ENCODE results near the gene SUGCT.
A peak's percentile ranks its signal among the peaks of the same experiment; 100 is the strongest.

SUGCT gene

GRCh38 chr7:40885503-40885902, 750.7 kb downstream of the SUGCT start:
- DNase-seq (ENCODE audit: low read depth), result peak; percentile 71
- TF ChIP-seq, protein P1, sequence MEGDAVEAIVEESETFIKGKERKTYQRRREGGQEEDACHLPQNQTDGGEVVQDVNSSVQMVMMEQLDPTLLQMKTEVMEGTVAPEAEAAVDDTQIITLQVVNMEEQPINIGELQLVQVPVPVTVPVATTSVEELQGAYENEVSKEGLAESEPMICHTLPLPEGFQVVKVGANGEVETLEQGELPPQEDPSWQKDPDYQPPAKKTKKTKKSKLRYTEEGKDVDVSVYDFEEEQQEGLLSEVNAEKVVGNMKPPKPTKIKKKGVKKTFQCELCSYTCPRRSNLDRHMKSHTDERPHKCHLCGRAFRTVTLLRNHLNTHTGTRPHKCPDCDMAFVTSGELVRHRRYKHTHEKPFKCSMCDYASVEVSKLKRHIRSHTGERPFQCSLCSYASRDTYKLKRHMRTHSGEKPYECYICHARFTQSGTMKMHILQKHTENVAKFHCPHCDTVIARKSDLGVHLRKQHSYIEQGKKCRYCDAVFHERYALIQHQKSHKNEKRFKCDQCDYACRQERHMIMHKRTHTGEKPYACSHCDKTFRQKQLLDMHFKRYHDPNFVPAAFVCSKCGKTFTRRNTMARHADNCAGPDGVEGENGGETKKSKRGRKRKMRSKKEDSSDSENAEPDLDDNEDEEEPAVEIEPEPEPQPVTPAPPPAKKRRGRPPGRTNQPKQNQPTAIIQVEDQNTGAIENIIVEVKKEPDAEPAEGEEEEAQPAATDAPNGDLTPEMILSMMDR (conservative IDR thresholded peaks at IDR 0.05; ENCODE audit: low read depth, low read length), result no peak
- no peak overlapping the region for H3K4me3 ChIP-seq (ENCODE audit: low read depth, low read length)

- peak; percentile 65 for DNase-seq (ENCODE audit: low read depth)
- TF ChIP-seq, protein P1 (conservative IDR thresholded peaks at IDR 0.05; ENCODE audit: low read depth, low read length), result no peak
- no peak overlapping the region for H3K4me3 ChIP-seq (ENCODE audit: low read depth, low read length)
Observed at GRCh38 chr7:40887099-40887498, 752.3 kb downstream of the SUGCT start.

GRCh38 chr7:40888499-40888898, 753.7 kb downstream of the SUGCT start:
- TF ChIP-seq, protein P1 (conservative IDR thresholded peaks at IDR 0.05; ENCODE audit: low read depth, low read length), result no peak
- no peak for DNase-seq (ENCODE audit: low read depth)
- H3K4me3 ChIP-seq (ENCODE audit: low read depth, low read length), result no peak overlapping the region

DNA sequence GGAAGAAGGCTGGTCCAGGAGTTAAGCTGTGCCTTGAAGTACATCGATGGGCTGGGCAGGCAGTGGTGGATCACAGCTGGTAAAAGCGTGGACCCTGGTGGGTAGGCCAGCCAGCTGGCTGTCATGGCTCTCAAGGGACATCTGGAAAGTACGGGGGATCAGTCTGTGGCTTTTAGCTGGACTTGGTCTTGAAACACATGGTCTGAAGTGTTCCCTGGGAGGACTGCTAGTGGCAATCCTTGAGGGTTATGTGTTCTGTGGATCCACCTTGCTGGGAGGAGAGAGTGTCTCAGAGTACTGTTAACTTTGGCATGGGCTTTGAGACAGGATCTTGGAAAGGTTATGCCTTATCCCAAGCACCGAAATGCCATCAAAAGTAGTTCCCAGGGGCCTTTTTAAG, 754.3 kb downstream of the SUGCT start:
- TF ChIP-seq, protein P1 (conservative IDR thresholded peaks at IDR 0.05; ENCODE audit: low read depth, low read length), result no peak
- H3K4me3 ChIP-seq (ENCODE audit: low read depth, low read length), result no peak overlapping the region
- no peak for DNase-seq (ENCODE audit: low read depth)

DNA sequence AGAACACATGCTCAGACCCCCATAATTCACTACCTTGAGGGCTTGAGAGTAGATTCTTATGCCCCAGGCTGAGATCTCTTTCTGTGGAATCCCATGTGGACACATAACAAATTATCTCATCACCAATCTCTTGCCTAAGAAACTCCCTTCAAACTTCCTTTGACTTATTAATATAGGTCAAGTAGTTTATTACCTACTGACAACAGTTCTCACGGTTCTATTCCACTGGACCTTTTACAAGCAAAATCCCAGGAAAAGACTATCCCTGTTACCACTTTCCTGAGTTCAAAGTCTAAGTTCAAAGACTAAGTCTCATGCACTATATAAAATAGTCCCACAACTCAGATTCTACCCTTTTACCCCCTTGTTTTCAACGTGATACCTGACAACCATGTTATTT, 754.7 kb downstream of the SUGCT start:
- DNase-seq (ENCODE audit: low read depth), result no peak
- no peak overlapping the region for H3K4me3 ChIP-seq (ENCODE audit: low read depth, low read length)
- TF ChIP-seq, protein P1 (conservative IDR thresholded peaks at IDR 0.05; ENCODE audit: low read depth, low read length), result no peak

DNA sequence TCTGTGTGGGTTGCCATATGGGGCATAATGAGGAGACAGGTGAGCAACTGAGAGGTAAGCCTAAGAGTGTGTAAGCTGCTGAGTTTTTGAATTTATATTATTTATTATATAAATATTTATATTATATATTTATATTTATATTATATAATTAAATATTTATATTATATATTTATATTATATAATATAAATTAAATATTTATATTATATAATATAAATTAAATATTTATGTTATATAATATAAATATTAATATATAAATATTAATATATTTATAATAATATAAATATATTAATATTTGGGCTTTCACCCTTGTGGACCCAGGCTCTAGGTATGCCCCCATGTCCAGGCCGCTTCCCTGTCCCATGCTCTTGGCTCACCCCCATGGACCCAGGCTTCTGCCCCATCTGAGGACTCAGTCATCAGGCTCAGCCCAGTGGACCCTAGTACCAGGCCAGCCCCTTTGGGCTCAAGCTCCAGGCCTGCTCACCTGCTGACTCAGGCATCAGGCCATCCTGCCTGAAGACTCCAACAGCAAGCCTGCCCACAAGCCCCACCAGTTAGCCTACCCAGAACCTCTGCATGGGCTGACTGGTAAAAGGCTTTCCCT, 755.4 kb downstream of the SUGCT start:
- TF ChIP-seq, protein P1 (conservative IDR thresholded peaks at IDR 0.05; ENCODE audit: low read depth, low read length), result no peak
- no peak for DNase-seq (ENCODE audit: low read depth)
- H3K4me3 ChIP-seq (ENCODE audit: low read depth, low read length), result no peak overlapping the region

- DNase-seq (ENCODE audit: low read depth), result no peak
- H3K4me3 ChIP-seq (ENCODE audit: low read depth, low read length), result no peak overlapping the region
- TF ChIP-seq, protein P1 (conservative IDR thresholded peaks at IDR 0.05; ENCODE audit: low read depth, low read length), result no peak
Observed at GRCh38 chr7:40891232-40891631, 756.4 kb downstream of the SUGCT start.

All from choroid plexus epithelial cell (primary cell).